Measurements from ENCODE around the gene TMEM127.

TMEM127 gene

DNA sequence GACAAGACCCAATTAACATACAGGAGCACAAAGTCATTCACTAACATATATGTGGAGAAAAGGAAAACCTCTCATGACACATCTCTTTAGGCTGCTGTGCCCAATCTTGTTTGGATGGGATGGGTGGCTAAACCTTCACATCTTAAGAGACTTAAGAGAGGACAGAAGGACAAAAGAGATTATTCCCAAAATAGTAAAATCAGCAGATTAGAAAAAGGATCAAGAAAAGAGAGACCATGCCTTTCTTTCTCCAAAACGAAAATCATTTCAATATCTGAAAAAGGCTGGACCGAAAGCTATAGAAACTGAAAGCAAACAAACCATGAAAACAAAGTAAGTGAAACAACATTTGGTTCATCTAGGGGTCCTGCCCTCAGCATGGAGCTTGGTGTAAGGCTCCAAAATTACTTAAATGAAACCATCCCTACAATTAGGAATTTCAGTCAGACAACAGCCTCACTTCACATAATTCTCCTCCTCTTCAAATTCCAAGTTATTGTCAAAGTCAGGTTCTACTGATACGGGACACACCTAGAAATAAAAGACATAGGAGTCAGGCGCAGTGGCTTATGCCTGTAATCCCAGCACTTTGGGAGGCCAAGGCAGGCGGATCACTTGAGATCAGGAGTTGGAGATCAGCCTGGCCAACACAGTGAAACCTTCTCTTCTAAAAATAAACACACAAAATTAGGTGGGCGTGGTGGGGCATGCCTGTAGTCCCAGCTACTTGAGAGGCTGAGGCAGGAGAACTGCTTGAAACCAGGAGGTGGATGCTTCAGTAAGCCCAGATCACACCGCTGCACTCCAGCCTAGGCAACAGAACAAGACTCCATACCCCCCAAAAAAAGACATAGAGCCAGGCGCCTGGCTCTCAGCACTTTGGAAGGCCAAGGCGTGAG, 62.4 kb downstream of the TMEM127 start:
- DNase-seq: no peak

DNA sequence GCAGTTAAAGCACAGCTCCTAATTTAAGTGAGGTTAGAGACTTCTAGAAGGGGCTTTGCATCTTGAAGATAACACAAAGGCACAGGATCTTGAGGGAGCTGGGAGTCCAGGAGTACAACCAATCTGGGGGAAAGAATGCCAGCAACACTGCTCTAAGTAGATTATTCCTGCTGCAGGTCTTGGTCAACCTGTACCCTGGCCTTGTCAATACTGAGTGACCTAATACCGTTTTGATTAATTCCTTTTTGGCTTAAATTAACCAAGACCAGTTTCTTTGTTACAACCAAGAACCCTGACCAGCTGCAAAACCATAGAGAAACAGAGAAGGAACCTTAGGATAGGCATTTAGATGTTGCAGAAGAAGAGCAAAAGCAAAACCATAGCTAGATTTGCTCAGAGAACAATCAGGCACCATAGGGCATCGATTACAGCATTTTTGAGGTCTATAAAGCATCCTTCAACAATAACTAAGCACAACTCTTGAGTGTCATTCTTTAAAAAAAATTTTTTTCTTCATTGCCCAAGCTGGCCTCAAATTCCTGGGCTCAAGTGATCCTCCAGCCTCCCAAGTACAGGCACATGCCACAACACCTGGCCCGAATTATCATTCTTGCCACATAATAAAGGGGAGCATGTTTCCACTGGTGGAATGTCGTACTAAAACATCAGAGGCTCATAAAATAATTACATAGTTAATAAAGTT, 63.5 kb downstream of the TMEM127 start:
- no peak for DNase-seq

DNA sequence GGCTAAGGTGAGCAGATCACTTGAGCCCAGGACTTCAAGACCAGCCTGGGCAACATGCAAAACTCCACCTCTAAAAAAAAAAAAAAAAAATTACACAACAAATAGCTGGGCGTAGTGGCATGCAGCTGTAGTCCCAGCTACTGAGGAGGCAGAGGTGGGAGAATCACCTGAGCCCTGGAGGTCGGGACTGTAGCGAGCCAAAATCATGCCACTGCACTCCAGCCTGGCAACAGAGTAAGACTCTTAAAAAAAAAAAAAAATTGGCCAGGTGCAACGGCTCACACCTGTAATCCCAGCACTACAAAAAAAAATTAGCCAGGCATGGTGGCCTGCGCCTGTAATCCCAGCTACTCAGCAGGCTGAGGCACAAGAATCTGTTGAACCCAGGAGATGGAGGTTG, 64.5 kb downstream of the TMEM127 start:
- no peak for DNase-seq

DNA sequence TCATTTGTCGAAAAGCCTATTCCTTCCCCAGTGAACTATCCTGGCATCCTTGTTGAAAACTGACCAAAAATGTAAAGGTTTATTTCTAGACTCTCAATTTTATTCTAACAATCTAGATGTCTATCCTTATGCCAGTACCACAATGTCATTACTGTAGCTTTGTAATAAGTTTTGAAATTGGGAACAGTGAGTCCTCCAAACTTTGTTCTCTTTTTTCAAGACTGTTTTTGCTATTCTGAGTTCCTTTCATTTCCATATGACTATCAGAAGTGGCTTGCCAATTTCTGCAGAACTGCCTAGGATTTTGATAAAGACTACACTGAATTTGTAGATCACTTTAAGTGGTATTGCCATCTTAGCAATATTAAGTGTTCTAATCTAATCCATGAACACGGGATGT, 66.9 kb downstream of the TMEM127 start:
- no peak for DNase-seq
